Peyer's patch (tissue), 4 donors: ENCODE results near the gene CACNG4.

Experiments
- CTCF ChIP-seq, 6 experiments: fragments of 450-650 bp in 4 of 6; fragments of 200-600 bp in 2 of 6; sonication (generic) in 1 of 6; IDR thresholded peaks; one replicate each; pipeline ENCODE4 v1.5.1; 2017 to 2019; ENCODE audit warnings: antibody characterized with exemption in 6 of 6, mild to moderate bottlenecking in 3 of 6, moderate library complexity in 1 of 6
- POLR2A ChIP-seq, 2 donors: fragments of 450-650 bp; IDR thresholded peaks; one replicate each; pipeline ENCODE4 v1.5.1; 2017; ENCODE audit warnings: antibody characterized with exemption in 2 of 2, mild to moderate bottlenecking in 2 of 2, moderate library complexity in 2 of 2

- no peak for TF ChIP-seq CTCF (IDR thresholded peaks at IDR 0.05)
- no peak for TF ChIP-seq POLR2A (IDR thresholded peaks at IDR 0.05)
Observed at GRCh38 chr17:67071595-67071994, 107.1 kb downstream of the CACNG4 start.
